Uterus (tissue), 4 donors: ENCODE measurements around the gene DIDO1. TPM values are rescaled to one million over a fixed set of nuclear protein-coding genes. Genes with fewer than 3 reads are reported as not detected.

Source experiments
- DNase-seq, 2 donors: peaks; one replicate each; pipeline ENCODE4 v3.0.0-alpha.2; 2019 to 2020
- H3K27ac ChIP-seq, 2 donors: fragments of 200-600 bp; sonication (generic); 1 replicate in 1 of 2; 2 replicates in 1 of 2; pipeline ENCODE4 v1.5.1; 2016 to 2018
- H3K27me3 ChIP-seq, 2 donors: fragments of 200-600 bp; sonication (generic); one replicate each; pipeline ENCODE4 v1.5.1; 2018 to 2019; ENCODE audit warnings: control low read depth in 1 of 2
- H3K36me3 ChIP-seq, 2 donors: fragments of 200-600 bp; sonication (generic); one replicate each; pipeline ENCODE4 v1.5.1; 2019; ENCODE audit warnings: control low read depth in 1 of 2
- H3K4me1 ChIP-seq, 2 donors: fragments of 200-600 bp; sonication (generic); one replicate each; pipeline ENCODE4 v1.5.1; 2018 to 2019; ENCODE audit warnings: control low read depth in 1 of 2
- H3K4me3 ChIP-seq, 2 donors: fragments of 200-600 bp; sonication (generic); 1 replicate in 1 of 2; 2 replicates in 1 of 2; pipeline ENCODE4 v1.5.1; 2018 to 2019; ENCODE audit warnings: mild to moderate bottlenecking in 1 of 2
- H3K9me3 ChIP-seq, 2 donors: fragments of 200-600 bp; sonication (generic); one replicate each; pipeline ENCODE4 v1.5.1; 2019; ENCODE audit warnings: control low read depth in 1 of 2
- POLR2A ChIP-seq, 2 donors: fragments of 450-650 bp; IDR thresholded peaks; one replicate each; pipeline ENCODE4 v1.6.1; 2016; ENCODE audit warnings: antibody characterized with exemption in 2 of 2, mild to moderate bottlenecking in 1 of 2, moderate library complexity in 1 of 2
- intact Hi-C: fragments of 100-400 bp; cut with DNase I; formaldehyde crosslinking; loops from one replicate; pipeline ENCODE4 v1.15.1; 2023; ENCODE audit warnings: low total_unique reads
- total RNA-seq, 4 donors: library from RNA; depleted of rRNA in 3 of 4; stranded (reverse); fragments of >200 nt in 3 of 4; gene quantifications; one replicate each; pipeline versions ENCODE4 v1.1.0 to v1.2.4, GENCODE V29; 2014 to 2023
- TF ChIP-seq, protein P1 (sequence below), 4 experiments: fragments of 200-600 bp in 2 of 4; fragments of 450-650 bp in 2 of 4; sonication (generic) in 2 of 4; IDR thresholded peaks; one replicate each; pipeline ENCODE4 v1.5.1; 2016 to 2019; ENCODE audit warnings: antibody characterized with exemption in 4 of 4, mild to moderate bottlenecking in 2 of 4, moderate library complexity in 1 of 4
- donor health status: DM: yes; HTN: yes; CAD: no.

DIDO1 gene
- total RNA-seq, 4 donors from 2014 or later, result 20.9 to 92.8 (median 78.8) TPM

- DNase-seq, result no peak
- Histone ChIP-seq H3K36me3 (no peaks in the 10 kb centered on the region), H3K27ac (no peak overlapping the region), H3K9me3 (no peaks in the 10 kb centered on the region), H3K4me3 (no peak overlapping the region), H3K27me3 (no peaks in the 10 kb centered on the region), H3K4me1 (peaks cover 0 to 7% of the 10 kb centered on the region in 2 donors)
- TF ChIP-seq, protein P1, sequence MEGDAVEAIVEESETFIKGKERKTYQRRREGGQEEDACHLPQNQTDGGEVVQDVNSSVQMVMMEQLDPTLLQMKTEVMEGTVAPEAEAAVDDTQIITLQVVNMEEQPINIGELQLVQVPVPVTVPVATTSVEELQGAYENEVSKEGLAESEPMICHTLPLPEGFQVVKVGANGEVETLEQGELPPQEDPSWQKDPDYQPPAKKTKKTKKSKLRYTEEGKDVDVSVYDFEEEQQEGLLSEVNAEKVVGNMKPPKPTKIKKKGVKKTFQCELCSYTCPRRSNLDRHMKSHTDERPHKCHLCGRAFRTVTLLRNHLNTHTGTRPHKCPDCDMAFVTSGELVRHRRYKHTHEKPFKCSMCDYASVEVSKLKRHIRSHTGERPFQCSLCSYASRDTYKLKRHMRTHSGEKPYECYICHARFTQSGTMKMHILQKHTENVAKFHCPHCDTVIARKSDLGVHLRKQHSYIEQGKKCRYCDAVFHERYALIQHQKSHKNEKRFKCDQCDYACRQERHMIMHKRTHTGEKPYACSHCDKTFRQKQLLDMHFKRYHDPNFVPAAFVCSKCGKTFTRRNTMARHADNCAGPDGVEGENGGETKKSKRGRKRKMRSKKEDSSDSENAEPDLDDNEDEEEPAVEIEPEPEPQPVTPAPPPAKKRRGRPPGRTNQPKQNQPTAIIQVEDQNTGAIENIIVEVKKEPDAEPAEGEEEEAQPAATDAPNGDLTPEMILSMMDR (IDR thresholded peaks at IDR 0.05), result no peak
- TF ChIP-seq POLR2A (IDR thresholded peaks at IDR 0.05), result no peak
- intact Hi-C loops, result no loop called here
Measured at GRCh38 chr20:62880935-62881661, 45.2 kb downstream of the DIDO1 start.

- no peak overlapping the region for H3K27ac ChIP-seq
- H3K27me3 ChIP-seq, result no peaks in the 10 kb centered on the region
- peaks cover 0 to 7% of the 10 kb centered on the region in 2 donors for H3K4me1 ChIP-seq
- H3K4me3 ChIP-seq, result no peak overlapping the region
- no peak for DNase-seq
- intact Hi-C loops, result no loop called here
- no peaks in the 10 kb centered on the region for H3K36me3 ChIP-seq
- no peaks in the 10 kb centered on the region for H3K9me3 ChIP-seq
- no peak for TF ChIP-seq POLR2A (IDR thresholded peaks at IDR 0.05)
- TF ChIP-seq, protein P1 (IDR thresholded peaks at IDR 0.05), result no peak
Measured at GRCh38 chr20:62880147-62880934, 46.0 kb downstream of the DIDO1 start.

DNA sequence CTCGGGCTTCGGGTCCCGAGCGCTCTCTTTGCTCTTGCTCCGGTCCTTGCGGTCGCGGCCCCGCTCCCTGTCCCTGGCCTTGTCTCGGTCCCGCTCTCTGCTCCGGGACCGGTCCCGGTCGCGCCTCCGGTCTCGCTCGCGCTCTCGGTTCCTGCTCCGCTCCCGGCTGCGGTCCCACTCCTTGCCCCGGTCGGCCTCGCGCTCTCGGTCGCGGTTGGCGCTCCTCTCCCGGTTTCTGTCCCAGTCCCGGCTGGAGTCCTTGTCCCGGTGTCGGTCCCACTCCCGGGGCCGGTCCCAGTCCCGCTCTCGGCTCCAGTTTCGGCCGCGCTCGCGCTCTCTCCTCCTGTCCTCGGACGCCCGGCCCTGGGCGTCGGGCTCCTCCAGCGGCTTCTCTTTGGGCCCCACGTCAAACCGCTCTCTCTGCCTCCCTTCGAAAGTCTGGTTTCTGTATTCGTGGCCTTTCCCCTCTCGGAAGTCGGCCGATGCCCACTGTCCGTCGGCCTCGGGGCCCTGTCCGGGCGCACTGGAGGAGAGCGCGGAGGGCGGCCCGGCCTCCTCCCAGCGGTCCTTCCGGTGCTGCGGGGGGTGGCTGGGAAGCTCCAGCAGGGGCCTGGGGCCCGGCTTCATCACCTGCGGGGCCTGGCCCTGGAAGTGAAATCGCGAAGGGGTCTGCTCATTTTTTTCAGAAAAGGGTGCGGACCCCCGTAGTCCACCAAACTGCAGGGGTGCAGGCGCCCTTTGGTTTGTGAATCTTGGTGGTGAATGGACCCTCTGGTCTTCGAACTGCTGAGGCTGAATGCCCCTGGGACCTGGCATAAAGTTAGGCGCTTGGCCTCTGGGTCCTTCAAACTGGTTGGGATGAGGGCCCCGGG is 46.8 kb downstream of the DIDO1 start:
- intact Hi-C loops, result no loop called here
- peaks cover 0 to 7% of the 10 kb centered on the region in 2 donors for H3K4me1 ChIP-seq
- no peak overlapping the region for H3K27ac ChIP-seq
- H3K9me3 ChIP-seq, result no peaks in the 10 kb centered on the region
- H3K36me3 ChIP-seq, result no peaks in the 10 kb centered on the region
- no peaks in the 10 kb centered on the region for H3K27me3 ChIP-seq
- no peak for TF ChIP-seq POLR2A (IDR thresholded peaks at IDR 0.05)
- TF ChIP-seq, protein P1 (IDR thresholded peaks at IDR 0.05), result no peak
- no peak for DNase-seq
- no peak overlapping the region for H3K4me3 ChIP-seq

DNA sequence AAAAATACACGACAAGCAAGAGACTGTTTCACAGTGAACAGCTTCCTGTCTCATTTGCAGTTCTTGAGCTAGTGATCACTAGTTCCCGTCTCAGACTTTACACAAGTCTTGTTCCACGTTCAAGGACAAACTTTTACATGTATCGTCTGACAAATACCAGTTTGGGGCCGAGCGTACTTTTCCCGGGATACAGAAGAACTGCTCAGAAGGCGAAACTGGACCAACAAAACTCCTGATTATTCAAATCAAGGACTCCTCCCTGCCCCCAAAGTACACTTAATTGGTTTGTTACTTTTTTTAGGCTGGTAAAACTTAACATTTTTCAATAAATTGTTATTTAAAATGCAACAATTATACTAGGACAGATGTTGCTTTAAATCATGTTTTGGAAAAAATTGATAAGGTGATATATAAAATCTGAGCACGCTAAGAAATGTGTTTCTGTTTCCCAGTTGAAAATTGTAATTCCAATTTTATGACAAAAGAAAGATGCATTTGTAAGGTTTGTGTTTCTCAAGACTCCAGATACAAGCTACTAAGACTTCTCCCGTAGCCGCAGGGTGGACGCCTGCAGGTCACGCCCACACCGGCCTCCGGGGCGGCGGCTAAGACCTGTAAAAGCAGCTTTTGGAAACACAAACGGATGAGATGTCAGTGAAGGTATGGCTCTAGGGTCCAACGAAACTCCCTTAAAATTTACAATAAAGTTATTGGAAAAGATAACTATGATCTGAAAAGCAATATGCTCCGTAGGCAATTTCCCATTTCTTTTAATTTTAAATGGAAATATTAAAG is 47.9 kb downstream of the DIDO1 start:
- intact Hi-C loops, result no loop called here
- Histone ChIP-seq H3K4me1 (peaks cover 0 to 7% of the 10 kb centered on the region in 2 donors), H3K36me3 (no peaks in the 10 kb centered on the region), H3K27ac (no peak overlapping the region), H3K4me3 (no peak overlapping the region), H3K27me3 (no peaks in the 10 kb centered on the region), H3K9me3 (no peaks in the 10 kb centered on the region)
- DNase-seq, result no peak
- TF ChIP-seq, protein P1 (IDR thresholded peaks at IDR 0.05), result no peak
- TF ChIP-seq POLR2A (IDR thresholded peaks at IDR 0.05), result no peak
